ENCODE data around the gene BRIP1.
"Not testable (repeated sequence)": the region's sequence is repeated elsewhere in the genome, so short reads cannot be mapped to it uniquely, and the experiment has no call there.

The BRIP1 gene

DNA sequence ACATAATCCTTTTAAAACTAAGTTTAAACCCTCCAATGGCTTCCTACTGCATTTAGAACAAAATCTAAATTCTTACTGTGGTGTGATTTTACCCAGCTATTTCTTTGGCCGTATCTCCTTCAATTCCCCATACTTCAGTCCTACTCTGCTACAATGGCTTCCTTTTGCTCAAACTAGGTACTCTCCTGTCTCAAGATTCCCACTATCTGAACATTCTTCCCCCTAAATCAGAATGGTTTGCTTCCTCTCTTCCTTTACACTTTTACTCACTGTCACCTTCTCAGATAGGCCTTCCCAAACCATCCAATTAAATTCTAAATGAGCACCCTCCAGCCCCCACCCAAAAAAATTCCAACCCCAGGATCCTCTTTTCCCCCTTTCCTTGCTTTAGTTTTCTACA lies 109.2 kb downstream of the BRIP1 start:
- DNase-seq, result no peak

DNA sequence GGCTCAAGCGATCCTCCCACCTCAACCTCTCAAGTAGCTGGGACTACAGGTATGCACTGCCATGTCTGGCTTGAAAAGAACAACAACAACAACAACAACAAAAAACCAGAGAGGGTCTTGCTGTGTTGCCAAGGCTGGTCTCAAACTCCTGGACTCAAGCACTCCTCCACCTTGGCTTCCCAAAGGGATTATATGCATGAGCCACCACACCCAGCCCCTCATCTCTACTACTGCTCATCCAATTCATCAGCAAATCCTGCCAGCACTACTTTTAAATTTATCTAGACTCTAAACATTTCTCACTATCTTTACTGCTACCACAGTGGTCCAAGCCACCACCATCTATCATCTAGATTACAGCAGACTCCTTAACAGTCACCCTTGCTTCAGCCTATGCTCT lies 109.6 kb downstream of the BRIP1 start:
- no peak for DNase-seq

DNA sequence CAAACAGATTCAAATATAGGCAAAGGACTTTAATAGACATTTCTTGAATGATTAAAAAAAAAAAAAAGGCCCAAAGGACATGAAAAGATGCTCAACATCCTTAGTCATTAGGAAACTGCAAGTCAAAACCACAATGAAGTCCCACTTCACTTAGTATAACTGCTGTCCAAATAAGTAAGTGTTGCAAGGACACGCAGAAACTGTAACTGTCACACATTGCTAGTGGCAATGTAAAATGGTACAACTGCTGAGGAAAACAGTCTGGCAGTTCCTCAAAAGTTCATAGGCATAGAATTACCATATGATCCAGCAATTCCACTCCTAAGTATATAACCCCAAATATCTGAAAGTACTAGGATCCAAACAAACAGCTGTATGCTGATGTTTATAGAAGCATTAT lies 112.7 kb downstream of the BRIP1 start:
- no peak for DNase-seq

DNA sequence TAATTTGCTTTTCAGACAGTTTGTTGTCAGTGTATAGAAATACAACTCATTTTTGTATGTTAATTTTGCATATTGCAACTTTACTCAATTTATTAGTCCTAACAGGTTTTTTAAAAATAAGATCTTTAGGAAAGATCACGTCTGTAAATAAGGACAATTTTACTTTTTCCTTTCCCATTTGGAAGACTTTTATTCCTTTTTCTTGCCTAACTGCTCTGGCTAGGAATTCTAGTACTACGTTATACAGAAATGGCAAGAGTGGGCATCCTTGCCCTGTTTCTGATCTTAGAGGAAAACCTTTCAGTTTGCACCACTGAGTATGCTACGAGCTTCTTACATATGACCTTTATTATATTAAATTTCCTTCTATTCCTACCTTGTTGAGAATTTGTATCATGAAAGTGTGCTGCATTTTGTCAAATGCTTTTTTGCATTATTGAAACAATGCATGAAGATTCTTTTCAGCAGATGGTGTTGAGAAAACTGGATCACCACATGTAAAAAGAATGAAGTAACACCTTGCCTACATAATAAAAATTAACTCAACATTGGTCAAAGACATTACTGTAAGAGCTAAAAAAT lies 113.4 kb downstream of the BRIP1 start:
- no peak for DNase-seq

DNA sequence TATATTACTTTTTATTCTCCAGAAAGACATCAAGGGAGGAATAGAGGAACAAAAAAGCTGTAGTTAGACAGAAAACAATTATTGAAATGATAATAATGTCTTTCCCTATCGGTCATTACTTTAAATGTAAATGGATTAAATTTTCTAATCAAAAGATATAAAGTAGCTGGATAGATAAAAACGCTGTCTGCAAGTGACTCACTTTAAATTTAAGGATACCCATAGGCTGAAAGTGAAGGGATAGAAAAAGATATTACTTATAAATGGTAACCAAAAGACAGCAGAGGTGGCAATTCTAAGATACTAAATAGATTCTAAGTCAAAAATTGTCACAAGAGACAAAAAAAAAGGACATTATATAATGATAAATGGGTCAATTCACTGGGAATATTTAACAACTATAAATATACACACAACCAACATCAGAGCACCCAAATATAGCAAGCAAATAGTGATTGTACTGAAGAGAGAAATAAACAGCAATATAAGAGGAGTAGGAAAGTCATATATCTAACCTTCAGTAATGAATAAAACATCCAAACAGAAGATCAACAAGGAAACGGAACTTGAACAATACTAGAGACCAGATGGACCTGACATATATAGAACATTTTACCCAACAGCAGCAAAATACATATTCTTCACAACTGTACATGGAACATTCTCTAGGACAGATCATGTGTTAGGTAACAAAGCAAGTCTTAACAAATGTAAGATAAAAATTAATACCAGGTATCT lies 116.9 kb downstream of the BRIP1 start:
- no peak for DNase-seq

DNA sequence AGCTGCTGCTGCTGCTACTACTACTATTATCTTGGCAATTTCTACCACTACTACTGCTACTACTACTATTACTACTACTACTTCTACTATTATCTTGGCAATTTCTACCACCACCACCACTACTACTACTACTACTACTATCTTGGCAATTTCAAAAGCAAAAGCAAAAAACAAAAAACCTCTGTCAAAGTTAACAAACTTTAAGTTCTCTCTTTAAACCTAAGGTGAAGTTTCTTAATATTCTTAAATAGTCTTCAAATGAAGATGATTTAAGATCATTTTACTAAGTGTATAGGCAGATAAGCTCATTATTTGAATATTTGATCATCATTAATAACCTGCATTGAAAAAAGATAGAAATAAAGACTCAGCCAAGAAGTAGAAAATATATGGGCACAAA lies 118.5 kb downstream of the BRIP1 start:
- no peak for DNase-seq

DNA sequence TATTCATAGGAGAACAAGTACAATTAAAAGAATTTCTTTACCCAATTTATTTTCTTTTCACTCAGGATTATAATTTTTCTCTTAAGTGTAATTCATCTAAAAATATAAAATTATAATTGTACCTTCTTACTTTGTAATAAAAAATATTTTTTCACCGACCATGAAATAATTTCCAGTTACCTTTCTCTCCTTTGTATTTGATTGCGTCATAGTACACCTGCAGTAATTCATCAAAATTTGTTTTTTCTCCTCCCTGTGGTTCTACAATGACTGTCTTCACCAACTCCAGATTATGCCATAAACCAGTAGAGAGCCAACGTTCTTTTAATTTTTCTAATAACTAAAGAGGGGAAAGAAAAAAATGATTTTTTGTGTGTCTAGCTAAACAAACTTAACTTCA lies 119.1 kb downstream of the BRIP1 start:
- no peak for DNase-seq

DNA sequence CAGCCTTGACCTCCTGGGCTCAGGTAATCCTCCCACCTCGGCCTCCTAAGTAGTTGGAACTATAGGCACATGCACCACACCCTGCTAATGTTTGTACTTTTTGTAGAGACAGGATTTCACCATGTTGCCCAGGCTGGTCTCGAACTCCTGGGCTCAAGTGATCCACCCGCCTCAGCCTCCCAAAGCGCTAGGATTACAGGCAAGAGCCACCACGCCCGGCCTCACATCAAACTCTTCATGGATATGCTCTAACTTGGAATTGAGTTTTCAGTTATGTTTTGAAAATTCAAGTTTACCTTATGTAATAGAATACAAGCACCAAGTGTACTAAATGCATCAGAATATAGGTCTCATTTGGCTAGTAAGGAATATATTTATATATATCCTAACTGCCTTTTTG lies 119.6 kb downstream of the BRIP1 start:
- no peak for DNase-seq

DNA sequence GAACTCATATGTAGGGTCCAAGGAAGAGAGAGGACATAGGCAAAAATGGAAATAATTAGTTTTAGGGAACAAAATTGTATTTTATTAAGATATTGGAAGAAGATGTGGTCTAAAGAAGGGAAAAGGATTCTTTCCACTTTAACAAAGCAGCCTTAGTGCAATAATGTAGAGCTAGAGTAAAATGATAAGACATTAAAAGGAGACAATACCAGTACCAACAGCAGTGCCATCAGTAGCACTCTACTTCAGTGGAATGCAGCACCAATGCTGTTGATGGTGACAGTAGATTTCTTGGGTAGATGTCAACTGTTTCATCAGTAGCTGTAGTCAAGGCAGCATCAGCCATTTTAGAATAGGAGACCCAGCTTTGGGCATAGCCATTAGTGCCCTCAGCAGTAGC lies 124.3 kb downstream of the BRIP1 start:
- DNase-seq, result no peak

DNA sequence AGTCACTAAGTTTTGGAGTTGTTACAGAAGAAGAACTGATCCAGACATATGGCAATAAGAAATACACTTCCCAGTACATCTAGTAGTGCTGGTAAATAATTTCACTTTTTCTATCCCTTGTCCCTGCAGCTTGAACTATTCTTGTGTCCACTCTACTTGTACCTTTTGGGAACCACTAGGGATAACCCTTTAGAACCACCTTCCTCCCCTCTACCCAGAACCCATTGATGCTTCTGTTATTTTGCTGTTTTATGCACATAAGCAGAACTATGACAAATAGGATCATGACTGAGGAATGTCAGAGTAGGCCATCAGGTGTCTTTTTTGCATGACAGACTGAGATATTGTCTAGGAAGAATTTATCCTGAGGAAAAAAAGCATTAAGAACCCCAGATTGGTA lies 125.1 kb downstream of the BRIP1 start:
- DNase-seq, result no peak

DNA sequence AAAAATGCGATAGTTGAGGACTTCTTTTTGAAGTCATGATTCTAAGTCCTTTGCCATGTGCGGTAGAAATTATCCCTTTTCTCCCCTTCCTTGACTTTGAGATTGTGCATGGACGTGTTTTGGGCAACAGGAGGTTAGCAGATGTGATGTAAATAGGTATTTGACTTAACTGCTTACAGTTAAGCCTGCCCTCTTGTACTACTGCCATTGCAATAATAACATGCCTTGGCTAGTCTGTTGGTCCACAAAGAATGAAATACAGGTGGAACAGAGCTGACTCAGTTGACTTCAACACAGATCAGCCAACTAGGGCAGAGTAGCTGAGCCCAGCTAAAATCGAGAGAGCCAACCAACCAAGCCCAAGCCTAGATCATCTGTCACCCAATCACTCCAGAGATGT lies 125.5 kb downstream of the BRIP1 start:
- DNase-seq, result no peak

DNA sequence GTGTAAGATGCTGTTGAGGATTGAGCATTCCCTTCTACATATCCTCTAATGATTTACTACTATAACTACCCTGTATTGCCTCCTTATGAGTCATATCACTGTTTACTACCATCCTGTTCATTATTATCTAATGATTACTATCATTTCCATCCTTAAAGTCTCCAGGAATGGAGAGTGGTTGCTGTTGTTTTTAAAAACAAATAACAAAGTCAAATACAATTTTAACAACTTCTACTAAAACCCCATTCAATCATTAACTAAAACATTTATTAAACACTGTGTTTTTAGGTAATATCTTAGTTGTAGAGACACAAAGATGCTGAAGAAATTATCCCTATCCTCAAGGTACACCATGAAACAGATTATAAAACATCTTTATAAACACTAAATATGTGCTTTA lies 126.9 kb downstream of the BRIP1 start:
- DNase-seq, result no peak

DNA sequence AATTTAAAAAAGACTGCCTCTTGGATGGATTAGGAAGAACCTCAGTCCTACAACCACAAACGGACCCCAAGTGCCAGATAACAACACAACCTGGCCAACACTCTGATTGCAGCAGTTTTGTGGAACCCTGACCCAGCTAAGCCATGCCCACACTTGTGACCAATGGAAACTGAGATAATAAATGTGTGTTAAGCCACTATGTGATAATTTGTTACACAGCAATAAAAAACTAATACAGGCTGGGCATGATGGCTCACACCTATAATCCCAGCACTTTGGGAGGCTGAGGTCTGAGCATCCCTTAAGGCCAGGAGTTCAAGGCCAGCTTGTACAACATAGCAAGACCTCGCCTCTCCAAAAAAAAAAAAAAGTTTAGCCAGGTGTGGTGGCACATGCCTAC lies 127.5 kb downstream of the BRIP1 start:
- no peak for DNase-seq

DNA sequence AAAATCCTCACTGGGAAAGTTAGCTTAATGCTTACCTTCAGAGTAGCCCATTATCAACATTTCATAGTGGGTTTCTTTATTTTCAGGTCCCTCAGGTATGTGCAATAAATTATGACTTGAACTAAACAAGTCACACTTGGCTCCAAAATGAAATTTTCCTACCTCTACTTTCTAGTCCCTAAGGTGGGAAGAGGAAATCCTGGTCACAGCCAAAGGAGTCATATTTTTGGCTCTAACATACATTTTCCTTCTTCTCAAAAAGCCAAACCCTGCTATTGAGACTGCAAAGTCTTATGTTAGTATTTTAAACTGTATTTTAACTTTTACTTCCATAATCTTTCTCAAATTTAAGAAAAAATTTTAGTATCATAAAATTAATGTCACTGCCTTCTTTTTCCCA lies 128.9 kb downstream of the BRIP1 start:
- no peak for DNase-seq

DNA sequence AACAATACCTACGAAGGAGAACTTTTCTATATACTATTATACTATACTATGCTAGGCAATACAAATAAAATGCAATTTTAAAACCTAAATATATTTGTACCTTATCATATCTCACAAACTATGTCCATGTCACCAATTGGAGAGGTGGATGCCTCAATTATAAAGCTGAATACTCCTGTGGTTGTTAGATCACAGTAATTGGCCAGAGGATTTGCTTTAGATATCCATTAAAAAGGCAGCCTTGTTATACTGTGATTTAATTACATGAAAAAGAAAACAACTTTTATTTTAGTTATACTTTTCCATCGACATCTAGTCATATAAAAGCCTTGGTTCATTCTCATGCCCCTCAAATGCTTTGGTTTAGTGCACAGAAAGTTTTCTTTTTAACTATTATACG lies 129.3 kb downstream of the BRIP1 start:
- DNase-seq, result no peak

DNA sequence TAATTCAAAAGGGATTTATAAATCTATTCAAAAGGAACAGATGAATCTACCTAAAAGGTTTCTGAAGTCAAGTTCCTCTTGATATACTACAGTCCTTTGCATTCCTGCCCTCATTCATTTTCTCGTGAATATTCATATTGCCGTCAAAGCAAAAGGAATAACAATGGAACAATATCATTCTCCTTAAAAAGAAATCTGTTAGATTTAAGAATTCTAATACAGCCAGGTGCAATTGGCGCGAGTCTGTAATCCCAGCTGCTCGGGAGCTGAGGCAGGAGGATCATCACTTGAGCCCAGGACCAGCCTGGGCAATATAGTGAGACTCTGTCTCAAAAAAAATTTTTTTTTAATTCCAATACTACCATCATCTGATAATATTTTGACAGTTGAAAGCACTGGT lies 130.3 kb downstream of the BRIP1 start:
- no peak for DNase-seq

DNA sequence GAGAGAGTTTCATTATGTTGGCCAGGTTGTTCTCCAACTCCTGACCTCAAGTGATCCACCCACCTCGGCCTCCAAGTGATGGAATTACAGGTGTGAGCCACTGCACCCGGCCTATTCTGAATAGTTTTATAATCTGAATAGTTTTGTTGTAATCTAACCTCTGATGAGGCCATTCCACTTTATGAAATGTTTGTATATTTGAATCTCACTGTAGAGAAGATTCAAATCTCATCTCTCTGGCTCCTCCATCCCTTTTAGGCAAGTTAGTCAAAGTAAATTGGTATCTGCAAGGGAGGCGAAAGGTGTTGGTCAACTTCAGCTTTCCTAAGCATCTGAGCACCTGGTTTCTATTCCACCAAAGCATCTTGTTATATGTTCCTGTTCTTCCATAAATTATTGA lies 131.2 kb downstream of the BRIP1 start:
- no peak for DNase-seq

DNA sequence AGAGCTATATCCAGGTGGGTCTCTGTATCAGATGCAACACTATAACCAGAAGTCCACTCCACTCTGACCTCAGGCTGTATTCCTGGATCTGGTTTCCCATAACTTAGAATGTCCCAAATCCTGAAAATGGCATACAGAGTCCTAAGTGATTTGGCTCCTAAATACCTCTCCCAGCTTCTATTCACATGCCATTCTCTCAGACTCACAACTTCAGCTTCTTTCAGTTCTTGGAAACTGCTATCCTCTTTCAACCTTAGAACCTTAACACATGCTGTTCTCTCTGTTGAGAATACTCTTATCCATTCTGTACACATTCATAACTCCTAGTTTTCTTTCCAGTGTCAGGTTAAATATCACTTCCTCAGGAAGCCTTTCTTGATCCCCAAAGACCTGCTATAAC lies 132.0 kb downstream of the BRIP1 start:
- no peak for DNase-seq

DNA sequence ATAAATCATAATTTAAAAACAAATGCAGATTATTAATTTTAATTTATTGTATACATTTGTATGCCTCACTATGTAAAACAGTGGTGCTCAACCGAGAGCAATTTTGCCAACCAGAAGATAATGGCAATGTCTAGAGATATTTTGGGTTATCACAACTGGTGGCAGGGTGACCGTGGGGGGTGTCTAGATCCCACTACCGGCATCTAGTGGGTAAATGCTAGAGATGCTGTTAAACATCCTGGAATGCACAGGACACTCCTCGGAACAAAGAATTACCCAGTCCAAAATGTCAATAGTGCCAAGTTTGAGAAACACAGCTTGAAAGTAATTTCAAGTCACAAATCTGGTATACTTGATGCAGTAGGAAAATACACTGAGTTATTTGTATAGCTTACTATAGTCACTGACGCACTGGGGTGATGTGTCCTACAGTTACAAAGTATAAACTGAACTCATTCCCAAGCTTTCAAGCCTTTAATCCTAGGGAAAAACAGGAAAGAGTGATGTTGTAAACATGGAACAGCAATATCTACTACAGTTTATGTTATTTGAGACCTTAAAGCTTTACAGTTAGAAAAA lies 133.5 kb downstream of the BRIP1 start:
- no peak for DNase-seq

DNA sequence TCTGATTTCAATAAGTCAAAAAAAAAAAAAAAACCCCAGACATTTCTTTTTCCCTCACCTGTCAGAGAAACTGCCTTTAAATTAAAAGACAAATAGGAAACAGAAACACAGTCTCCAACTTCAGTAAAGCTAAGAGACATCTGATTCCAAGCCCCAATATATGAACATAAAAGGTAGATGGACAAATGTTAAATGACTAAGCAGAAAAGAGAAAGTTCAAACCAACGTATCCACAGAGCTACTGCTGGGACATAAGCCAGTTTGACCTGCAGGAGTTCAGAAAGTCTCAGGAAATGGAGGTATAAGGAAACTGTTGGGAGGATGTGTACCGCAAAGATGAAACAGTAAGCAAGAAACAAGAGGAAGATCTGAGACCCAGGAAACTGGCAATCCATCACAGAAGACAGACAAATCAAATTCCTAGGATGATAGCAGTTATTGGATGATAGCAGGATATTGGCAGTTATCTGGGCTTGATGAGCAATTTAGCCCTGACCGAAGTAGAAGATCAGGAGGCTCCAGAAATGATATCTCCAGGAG lies 135.0 kb downstream of the BRIP1 start:
- no peak for DNase-seq

DNA sequence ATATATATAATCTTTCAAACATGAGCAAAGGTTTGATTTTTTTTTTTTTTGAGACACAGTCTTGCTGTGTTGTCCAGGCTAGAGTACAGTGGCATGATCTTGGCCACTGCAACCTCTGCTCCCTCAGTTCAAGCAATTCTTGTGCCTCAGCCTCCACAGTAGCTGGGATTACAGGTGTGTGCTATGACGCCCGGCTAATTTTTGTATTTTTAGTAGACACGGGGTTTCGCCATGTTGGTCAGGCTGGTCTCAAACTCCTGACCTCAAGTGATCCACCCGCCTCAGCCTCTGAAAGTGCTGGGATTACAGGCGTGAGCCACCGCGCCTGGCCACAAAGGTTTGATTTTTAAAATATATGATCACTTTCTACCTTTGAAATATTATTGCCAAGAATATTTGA lies 135.5 kb downstream of the BRIP1 start:
- not testable (repeated sequence) for DNase-seq

DNA sequence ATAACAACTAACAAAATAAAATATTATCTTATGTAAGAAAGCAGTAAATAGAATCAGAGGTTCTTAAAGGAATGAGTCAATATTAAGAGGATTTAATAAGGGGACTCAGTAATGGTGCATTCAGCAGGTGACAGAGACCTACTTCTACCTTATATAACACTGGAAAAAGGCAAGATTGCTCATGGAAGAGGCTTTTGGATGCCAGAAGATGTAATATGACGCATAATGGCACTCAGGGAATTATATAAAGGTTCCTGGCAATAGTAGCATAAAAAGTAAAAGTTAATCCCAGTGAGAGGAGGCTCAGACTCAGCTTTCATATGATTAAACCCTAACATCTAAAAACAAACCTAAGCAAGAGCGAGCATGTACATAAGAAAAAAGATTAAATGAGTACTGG lies 136.4 kb downstream of the BRIP1 start:
- DNase-seq, result no peak

DNA sequence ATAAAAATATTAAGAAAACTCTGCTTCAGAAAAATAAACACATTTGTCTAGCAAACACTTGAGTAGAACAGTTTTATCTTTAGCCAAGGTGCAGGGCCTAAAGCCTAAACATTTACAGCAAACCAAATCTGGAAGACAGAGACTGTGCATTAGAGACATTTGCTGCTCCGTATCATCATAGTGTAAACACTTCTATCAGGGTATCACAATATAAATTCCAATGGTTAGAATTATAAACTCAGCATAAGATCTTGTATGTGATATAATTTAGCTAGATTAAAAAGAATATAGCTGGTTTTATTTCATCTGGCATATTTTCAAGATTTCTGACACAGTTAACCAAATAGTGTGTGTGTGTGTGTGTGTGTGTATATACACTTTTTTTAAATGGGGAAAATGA lies 138.6 kb downstream of the BRIP1 start:
- DNase-seq, result no peak

DNA sequence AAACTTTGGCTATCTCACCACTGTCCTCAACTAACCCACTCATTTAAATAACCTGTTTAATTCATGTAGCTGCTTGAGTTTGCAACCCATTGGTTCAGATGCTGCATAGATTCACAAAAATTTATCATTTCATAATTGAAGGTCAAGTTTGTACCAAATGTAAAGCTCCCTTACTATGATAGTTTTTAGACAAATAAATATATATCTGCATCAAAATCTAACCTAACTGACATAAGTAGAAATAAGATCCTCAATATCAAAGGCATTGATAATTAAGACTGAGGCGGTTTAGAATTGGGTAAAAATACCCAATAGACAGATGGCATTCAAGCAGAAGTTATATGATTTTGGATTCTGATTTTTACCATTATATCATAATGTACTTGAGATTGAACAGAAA lies 139.4 kb downstream of the BRIP1 start:
- DNase-seq, result no peak

DNA sequence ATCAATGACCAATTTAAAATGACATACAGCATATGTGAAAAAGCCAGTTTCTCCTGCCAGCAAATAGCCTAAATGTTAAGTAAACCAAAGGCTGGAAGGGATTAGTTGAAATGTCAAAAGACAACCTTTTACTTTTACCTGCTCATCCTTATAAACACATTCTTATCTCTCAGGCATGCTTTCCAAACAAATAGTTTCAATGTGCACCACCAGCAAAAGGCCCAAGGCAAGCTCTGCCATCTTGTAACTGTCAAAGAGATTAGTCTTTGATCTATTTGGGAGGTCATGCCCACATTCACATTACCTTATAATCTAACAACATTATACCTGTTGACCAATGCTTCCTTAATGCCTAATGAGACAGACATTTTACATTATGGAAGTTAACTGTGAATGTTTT lies 140.1 kb downstream of the BRIP1 start:
- no peak for DNase-seq
